Skin epidermis (tissue), 12 donors: ENCODE data around the gene NENF.
"Not testable (repeated sequence)": the region's sequence is repeated elsewhere in the genome, so short reads cannot be mapped to it uniquely, and the experiment has no call there.

Experiments used
- H3K27ac ChIP-seq, 21 experiments: fragments of 200-600 bp; sonication (generic) in 11 of 21; one replicate each; pipeline ENCODE4 v1.5.0; 2020; ENCODE audit warnings: mild to moderate bottlenecking in 3 of 21, inconsistent platforms in 2 of 21, moderate library complexity in 2 of 21
- H3K4me3 ChIP-seq, 7 experiments: fragments of 200-600 bp; sonication (generic) in 2 of 7; one replicate each; pipeline ENCODE4 v1.5.0; 2020; ENCODE audit warnings: inconsistent platforms in 2 of 7, mild to moderate bottlenecking in 2 of 7, moderate library complexity in 1 of 7

The NENF gene

DNA sequence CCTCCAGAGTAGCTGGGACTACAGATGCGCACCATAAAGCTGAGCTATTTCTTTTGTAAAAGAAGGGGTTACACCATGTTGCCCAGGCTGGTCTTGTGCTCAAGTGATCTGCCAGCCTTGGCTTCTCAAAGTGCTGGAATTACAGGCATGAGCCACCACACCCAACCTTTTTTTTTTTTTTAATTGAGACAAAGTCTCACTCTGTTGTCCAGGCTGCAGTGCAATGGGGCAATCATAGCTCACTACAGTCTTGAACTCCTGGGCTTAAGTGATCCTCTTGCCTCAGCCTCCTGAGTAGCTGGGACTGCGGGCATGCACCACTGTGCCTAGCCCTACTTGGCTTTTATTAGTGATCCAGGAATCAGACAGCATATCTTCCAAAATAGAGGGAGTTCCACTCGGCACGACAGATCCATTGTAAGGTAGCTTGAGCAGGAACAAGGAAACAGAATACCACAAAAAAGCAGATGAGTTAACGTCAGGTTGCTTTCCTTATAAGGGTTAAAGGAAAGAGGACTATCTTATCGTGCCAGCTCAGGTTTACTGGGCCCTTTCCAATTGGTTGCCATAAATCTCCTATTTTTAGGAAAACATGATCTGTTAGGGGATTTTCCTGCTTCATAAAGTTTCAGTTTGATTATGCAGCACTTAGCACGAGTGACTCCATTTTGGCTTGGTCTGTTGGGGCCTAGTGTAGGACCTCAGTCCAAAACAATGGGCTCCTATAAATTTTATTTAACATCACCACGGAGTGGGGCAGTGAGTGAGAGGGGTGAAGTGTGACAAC, 45.2 kb downstream of the NENF start:
- Histone ChIP-seq H3K27ac (no peak overlapping the region), H3K4me3 (no peak overlapping the region)

DNA sequence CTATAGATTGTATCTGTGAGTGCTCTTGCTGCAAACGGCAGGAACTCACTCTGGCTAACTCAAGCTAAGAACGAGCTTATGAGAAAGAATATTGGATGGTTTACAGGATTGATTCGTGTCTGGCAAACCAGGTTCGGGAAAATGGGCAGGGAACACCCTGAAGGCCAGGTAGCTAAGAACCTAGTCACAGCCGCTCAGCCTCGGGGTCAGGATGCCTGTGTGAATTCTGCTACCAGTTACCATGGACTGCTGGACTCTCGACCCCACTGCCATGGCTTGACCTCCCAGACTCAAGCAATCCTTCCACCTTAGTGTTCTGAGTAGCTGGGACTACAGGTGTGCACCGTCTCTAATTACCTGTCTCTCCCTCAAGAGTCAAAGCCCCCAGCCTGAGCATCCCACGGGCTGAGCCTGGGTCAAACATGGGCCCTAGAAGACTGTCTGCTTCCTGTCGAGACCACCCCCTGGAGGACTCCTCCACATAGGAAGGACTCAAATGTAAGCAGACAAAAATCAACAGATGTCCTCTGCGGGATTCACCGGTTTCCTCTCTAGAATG, 45.8 kb downstream of the NENF start:
- Histone ChIP-seq H3K27ac (no peak overlapping the region), H3K4me3 (no peak overlapping the region)

DNA sequence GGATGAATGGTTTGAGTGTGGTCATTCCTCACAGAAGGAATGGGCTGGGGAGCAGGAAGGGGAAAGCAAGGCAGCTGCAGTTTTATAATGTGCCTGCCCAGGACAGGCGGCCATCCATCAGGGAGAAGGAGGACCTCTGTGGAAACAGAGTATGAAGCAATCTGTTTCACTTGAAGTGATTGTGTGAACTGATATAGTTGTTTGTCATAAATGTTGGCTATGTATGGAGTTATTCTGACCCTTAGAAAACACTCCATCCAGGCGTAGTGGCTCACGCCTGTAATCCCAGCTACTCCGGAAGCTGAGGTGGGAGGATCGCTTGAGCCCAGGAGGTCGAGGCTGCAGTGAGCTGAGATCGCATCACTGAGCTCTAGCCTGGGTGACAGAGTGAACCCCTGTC, 46.5 kb downstream of the NENF start:
- H3K4me3 ChIP-seq = no peak overlapping the region
- no peak overlapping the region for H3K27ac ChIP-seq

DNA sequence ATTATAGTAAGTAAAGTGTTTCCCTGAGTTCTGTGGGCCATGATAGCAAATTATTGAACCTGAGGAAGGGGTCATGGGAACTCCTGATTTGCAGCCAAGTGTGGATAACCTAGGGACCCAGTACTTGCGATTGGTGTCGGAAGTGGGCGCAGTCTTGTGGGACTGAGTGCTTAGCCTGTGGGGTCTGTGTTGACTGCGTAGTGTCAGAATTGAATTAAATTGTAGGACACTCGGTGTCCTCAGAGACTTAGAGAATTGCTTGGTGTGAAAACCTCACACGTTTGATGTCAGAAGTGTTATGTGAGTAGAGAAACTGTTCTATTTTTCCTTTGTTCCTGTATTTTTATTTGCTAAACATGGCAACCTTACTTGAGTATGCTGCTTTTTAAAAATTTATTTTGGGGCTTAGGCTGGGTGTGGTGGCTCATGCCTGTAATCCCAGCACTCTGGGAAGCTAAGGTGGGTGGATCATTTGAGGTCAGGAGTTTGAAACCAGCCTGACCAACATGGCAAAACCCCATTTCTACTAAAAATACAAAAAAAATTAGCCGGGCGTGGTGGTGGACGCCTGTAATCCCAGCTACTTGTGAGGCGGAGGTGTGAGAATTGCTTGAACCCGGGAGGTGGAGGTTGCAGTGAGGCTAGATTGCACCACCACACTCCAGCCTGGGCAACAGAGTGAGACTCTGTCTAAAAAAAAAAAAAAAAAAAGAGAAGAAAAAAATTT, 48.2 kb downstream of the NENF start:
- H3K27ac ChIP-seq, H3K4me3 ChIP-seq: not testable (repeated sequence)

DNA sequence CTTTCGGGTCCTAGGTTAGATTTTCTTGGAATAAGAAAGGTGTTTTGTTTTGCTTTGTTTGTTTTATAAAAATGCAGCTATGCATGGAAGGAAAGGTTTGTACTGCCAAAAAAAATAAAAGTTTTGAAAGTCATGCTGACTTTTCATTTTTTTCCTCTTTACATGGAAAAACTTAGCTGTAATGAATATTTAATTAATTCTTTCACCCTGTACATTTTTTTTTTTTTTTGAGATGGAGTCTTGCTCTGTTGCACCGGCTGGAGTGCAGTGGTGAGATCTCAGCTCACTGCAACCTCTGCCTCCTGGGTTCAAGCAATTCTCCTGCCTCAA, 48.7 kb downstream of the NENF start:
- Histone ChIP-seq H3K4me3 (no peak overlapping the region), H3K27ac (no peak overlapping the region)

DNA sequence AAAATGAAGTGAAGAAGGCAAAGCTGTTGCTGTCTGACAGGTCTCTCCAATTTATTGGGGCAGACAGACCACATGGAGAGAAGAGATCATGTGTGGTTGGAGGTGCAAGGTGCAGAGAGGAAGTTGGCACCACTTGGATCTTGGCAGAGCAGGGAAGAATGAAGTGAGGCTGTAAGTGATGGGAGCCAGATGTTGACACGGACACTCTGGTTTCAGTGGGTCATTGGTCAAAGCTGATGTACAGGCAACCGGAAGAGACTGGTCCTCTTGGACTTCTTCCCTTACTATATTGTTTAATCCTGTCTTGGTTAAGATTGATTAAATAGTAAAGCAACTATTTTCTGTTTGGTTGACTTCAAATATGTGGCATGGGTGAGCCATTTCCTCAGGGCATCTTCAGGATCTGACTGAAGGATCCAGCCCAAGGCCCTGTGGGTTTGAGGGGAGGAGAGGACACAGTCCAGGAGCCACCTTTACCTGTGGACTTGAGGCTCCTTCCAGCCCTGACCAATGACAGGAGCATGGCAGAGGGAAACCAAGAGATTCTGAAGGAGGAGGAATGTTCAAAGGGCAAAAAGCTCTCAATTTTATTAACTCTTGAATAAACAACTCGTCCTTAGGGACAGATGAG, 49.4 kb downstream of the NENF start:
- no peak overlapping the region for H3K27ac ChIP-seq

DNA sequence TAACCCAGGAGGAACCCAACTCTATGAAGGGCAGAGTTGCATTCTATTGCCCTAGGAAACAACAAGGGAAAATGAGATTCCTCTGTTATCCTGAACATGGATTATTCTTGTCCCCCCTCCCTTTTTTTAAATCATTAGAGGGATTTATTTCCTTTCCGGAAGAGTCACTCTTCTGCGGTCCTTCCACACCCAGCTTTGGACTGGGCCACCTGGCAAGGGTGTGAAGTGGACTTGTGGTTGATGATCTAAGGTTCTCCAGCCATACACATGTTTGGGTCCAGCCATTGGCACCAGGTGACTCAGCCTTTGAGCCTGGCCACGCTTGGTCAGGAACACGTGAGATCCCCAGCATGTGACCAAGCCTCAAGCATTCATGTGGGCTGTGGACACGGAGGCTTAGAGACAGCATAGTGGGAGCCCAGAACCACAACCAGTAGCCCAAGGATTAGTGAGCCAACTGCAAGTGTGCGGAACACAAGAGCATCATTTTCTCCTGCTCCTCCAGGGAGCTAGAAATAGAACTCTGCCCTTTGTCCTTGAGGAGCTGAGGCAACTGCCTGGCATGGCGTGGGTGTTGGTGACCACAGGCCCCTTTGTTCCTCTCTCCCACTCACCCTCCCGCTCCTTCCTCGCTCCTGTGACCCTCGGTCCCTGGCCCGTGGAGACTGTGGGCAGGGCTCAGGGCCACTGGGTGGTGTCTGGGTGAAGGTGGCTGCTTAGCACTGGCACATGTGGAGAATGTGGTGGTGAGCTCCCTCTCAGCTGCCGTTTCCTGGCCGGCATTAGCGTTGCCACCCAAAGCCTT, 50.1 kb downstream of the NENF start:
- Histone ChIP-seq H3K27ac (no peak overlapping the region), H3K4me3 (no peak overlapping the region)

More for the DNA sequence above, 49.4 kb downstream of the NENF start:
- H3K4me3 ChIP-seq = no peak overlapping the region

DNA sequence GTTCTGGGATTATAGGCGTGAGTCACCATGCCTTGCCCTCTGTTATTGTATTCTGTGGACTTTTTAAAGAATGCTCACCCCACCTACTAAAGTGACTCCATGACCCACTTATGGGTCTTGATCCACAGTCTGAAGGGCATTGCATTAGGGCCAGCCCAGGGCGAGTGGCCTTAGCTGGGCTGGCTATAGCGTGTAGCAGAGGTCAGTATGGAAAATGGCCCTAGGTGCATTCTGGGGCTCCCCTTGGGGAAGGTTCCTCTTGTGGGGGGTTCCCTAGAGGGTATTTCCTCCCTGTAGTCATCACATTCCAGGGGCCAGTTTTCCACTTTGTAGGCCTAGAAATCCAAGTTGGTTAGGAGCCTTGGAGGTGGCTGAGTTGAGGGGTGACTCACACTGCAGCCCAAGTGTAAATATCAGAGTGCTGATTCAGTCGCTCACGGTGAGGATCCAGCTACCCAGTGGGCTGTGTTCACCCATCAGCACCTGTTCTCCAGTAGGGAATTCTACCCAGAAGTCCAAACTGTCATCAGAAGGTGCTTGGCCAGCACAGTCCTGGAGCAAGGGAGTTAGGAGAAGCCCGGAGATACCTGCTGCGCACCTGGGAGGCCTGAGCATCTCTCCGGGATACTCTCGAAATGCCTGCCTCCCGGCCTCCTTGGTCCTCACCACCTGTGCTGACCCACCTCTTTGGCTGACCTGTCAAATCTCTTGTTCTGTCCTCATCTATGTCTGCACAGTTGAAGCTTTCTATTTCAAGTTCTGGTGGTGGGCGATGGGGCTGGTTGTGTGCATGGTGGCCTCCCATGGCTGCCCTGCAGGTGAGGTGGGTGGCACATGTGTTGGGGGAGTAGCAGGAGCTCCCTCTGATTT, 52.2 kb downstream of the NENF start:
- H3K27ac ChIP-seq = peak overlapping the region in 1 of 21 experiments; percentile 29
- no peak overlapping the region for H3K4me3 ChIP-seq

DNA sequence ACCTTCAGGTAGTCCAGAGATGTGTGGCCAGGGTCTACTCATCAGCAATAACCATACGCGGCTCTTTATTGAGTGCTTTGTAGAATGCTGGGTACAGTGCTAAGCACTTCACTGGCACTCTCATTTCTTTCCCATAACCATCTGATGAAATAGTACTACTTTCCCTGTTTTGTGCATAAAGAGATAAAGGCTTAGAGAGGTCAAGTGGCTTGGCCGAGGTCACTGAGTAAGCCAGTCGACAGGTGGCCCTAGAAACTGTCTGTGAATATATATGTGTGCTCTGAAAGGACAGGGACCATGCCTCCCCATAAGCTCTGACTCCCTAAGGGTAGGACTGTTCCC, 52.8 kb downstream of the NENF start:
- no peak overlapping the region for H3K4me3 ChIP-seq
- peak overlapping the region in 1 of 21 experiments; percentile 29 for H3K27ac ChIP-seq

DNA sequence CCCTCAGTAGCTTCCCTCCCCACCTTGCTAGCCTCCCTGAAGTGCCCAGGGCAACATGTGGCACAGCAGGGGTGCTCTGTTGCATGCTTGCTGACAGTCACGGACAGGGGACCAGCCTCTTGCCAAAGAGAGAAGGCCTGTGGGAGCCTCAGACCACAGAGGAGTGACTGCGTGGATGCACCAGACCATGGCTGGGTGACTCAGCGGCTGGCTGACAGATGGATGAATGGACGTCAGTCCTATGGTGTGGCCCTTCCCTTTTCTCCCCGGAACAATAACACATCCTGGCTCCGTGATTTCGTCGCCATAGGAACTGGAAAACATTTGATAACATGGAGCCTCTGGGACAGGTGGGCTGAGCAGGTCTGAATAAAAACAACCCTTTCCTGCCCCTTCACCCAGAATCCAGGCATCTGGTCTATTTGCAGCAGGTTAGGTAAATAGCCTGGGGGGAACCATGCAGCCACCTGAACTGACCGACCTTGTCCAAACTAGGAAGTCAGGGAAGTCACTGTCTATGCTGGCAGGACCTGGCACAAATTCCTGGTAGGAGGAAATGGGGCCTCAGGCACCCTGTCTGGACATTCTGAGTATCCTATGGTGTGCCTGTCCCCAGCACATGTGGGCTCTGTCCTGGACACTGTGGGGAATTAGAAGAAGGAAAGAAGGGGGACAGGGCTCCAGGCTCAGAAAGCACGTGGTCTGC, 53.3 kb downstream of the NENF start:
- Histone ChIP-seq H3K27ac (peak overlapping the region in 2 of 21 experiments; percentile 12 to 29), H3K4me3 (no peak overlapping the region)

DNA sequence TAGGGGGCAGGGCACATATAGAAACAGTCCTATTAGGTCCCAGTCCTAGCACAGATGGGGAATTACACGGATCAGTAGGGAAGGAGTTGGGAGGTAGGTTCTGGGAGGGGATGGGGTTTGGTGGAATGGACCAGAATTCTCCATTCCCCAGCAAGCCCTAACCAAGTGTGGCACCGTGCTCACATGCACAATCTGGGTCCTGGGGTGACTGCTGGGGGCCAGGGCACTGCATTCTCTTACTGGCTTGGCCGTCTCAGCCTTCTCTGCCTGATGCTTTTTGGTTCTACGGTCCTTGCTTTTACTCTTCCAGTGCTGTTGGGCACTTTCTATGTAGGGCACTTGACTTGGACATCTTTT, 53.9 kb downstream of the NENF start:
- Histone ChIP-seq H3K27ac (peak overlapping the region in 1 of 21 experiments; percentile 12), H3K4me3 (no peak overlapping the region)

DNA sequence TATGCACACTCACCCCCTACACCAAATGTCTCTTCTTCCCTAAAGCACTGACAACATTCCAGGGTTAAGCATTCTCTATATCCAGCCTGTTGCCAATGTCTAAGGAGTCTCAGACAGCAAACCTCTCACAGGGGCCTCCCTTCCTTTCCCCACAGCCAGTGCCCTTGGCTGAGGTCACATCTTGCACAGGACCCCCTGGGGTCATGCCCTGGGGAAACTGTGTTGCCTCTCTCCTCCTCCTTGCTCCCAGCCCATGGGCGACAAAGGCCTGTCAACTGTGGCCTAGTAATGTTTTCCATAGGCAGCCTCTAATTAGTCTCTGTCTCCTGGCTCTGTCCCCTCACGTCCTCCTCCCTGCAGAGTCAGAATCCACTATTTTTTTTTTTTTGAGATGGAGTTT, 54.6 kb downstream of the NENF start:
- Histone ChIP-seq H3K4me3 (no peak overlapping the region), H3K27ac (peak overlapping the region in 3 of 21 experiments; percentile 4 to 70 (median 27))

DNA sequence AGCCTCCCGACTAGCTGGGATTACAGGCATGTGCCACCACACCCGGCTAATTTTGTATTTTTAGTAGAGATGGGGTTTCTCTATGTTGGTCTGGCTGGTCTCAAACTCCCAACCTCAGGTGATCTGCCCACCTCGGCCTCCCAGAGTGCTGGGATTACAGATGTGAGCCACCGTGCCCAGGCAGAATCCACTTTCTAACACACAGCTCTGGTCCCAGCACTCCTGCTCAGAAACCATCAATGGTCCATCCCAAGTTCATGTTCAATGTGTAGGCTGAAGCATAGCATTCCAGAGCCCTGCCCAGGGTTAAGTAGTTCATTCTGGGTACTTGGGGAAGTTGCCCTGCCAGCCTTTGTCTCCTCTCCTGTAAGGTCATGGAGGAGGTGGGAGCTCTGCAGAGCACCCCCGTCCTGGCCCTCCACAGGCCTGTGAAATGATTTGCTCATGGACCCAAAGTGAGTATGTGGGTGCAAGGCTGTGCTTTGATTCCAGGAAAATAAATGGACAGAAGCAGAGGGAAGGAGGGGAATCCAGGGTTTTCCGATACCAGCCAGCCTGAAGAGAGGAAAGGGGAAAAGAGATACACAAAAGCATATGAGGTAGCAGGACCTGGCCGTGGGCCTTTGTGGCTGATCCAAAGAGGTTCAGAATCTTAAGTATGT, 55.2 kb downstream of the NENF start:
- Histone ChIP-seq H3K4me3 (no peak overlapping the region), H3K27ac (peak overlapping the region in 6 of 21 experiments; percentile 4 to 70 (median 26))

DNA sequence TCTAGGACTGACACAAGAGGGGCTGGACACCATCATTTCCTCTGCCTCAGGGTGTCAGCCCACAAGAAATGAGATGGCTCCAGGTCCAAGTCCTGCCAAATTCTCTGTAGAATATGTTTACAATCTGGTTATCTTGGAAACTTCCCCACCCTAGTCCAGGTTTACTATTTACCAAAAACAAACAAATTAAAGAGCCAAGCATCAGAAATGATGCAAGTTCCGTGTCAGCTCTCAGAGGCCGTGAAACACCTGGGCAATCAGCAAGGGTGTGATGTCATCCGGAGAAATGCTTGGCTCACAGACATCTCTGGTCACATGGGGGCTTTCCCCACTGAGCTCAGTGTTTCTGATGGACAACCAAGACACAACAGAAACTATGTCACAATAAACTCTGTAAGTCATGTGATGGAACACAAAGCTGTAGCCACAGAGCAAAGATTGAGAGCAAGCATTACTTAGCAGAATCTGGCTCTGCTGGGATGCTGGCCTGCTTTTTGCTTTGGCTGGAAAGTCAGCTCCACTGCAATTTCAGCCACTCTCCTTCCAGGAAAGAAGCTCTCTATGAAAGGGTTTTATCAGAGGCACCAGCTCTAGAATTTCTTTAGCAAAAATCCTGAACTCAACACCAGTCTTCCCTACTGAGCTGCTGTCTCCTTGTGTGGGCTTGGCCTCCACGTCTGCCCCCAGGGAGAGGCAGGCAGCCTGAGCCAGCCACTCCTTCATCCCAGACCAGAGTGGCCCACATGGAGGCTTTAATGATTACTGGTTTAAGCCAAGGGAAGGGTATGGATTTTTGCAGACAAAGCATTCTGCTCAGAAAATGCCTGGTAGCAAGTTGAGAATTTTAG, 55.9 kb downstream of the NENF start:
- H3K27ac ChIP-seq = peak overlapping the region in 9 of 21 experiments; percentile 4 to 70 (median 27)
- no peak overlapping the region for H3K4me3 ChIP-seq

DNA sequence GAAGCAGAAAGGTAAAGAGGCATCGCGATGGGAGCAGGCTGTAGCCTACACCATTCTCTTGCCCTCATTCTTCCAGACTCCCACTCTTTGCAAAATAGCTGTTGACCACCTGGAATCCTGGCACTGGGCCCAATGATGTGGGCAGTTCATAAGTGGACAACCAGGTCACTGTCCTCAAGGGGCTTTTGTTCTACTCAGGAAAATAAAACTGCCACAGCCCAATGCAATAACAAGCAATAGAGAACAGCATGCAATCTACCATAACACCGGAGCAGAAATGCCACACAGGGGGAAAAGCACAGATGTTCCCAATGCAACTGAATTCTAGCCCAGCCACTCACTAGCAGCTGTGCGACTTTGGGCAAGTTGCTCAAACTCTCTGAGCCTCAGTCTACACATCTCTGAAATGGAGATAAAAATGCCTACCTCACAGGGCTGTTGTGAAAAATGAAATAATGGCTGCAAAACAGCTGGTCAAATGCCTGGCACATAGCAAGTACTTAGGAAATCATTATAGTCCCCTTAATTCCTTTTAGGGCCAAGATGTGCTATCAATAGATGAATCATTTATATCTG, 56.7 kb downstream of the NENF start:
- Histone ChIP-seq H3K27ac (peak overlapping the region in 6 of 21 experiments; percentile 19 to 68 (median 42)), H3K4me3 (no peak overlapping the region)

DNA sequence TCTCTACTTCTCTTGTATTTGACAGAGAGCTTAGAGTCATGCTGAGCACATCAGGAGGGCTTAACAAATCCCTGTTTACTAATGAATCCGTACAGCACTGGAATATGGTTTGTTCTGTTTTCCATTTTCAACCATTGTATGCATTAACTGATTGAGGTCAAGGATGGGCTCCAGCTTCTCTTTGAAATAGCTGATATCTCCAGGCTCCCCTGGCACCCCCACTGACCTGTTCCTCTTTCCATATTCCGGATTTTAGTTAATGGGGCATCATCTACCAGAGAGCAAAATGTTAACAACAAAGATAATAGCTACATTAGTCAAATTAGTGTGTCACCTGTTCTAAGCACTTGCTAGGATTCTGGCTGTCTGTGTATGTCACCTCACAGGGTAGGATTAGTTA, 57.6 kb downstream of the NENF start:
- Histone ChIP-seq H3K4me3 (no peak overlapping the region), H3K27ac (no peak overlapping the region)

DNA sequence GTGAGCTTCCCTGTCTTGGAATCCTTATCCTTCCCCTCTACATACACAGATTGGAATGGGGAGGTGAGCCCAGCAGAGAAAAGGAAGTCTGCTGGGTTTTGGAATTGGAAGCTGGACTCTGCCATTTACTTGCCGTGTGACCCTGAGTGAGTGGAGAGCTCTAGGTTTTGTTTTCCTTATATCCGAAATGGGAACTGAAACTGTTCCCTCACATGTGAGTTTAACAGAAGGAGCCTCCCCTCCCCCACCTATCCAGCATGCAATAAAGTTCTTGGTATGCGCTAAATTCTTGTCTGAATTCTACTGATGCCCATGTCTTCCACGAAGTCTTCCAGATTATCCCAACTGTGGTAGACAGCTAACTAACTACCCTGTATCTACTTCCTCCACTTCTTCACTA, 58.7 kb downstream of the NENF start:
- peak overlapping the region in 2 of 21 experiments; percentile 16 to 60 for H3K27ac ChIP-seq
- H3K4me3 ChIP-seq = no peak overlapping the region
